RWPE1 (cell line): ENCODE measurements around the gene EOLA2.
"Not testable (repeated sequence)": the region's sequence is repeated elsewhere in the genome, so short reads cannot be mapped to it uniquely, and the experiment has no call there.

Experiments
- CTCF ChIA-PET: fragments of 350-600 bp; sonication (Branson Sonifier 250); formaldehyde crosslinking; extraction: SDS; loops from one replicate; lab custom pipeline; 2021; lab: Yijun Ruan, JAX
- POLR2A ChIA-PET: fragments of 400-600 bp; formaldehyde crosslinking; extraction: SDS; loops from one replicate; lab custom pipeline; 2020; ENCODE audit warnings: antibody characterized with exemption; ENCODE audit not compliant: low non-redundant PET; lab: Yijun Ruan, JAX
- DNase-seq: peaks from one replicate; pipeline ENCODE4 v3.0.0; 2012; ENCODE audit warnings: low spot score
- H3K27ac ChIP-seq: fragments of 450-650 bp; 2 replicates; pipeline ENCODE4 v1.5.1; 2017
- TF ChIP-seq, protein P1 (sequence below): fragments of 450-650 bp; conservative IDR thresholded peaks from 2 replicates; pipeline ENCODE4 v1.5.1; 2017; ENCODE audit warnings: low read depth, mild to moderate bottlenecking

Gene EOLA2

DNA sequence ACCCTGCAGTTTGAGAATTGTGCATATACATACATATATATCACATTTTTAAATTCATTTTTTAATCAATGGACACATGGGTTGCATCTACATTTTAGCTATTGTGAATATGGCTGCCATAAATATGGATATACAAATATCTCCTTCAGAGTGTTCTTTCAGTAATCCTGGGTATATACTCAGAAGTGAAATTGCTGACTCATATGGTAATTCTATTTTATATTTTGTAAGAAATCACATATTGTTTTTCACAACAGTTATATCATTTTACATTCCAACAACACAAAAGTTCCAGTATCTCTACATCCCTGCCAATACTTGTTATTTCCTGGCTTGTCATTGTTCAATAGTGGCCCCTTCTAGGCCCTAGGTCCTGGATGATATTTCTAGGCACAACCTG, 29.6 kb downstream of the EOLA2 start:
- TF ChIP-seq, protein P1, sequence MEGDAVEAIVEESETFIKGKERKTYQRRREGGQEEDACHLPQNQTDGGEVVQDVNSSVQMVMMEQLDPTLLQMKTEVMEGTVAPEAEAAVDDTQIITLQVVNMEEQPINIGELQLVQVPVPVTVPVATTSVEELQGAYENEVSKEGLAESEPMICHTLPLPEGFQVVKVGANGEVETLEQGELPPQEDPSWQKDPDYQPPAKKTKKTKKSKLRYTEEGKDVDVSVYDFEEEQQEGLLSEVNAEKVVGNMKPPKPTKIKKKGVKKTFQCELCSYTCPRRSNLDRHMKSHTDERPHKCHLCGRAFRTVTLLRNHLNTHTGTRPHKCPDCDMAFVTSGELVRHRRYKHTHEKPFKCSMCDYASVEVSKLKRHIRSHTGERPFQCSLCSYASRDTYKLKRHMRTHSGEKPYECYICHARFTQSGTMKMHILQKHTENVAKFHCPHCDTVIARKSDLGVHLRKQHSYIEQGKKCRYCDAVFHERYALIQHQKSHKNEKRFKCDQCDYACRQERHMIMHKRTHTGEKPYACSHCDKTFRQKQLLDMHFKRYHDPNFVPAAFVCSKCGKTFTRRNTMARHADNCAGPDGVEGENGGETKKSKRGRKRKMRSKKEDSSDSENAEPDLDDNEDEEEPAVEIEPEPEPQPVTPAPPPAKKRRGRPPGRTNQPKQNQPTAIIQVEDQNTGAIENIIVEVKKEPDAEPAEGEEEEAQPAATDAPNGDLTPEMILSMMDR, result no peak
- H3K27ac ChIP-seq, result no peak overlapping the region
- ChIA-PET CTCF (interaction anchor here (0.7 kb wide), 1 partner anchor 533 kb away, joined by 3 read pairs; no protein-coding TSS in a partner anchor), POLR2A (no interaction called here)
- DNase-seq, result no peak

DNA sequence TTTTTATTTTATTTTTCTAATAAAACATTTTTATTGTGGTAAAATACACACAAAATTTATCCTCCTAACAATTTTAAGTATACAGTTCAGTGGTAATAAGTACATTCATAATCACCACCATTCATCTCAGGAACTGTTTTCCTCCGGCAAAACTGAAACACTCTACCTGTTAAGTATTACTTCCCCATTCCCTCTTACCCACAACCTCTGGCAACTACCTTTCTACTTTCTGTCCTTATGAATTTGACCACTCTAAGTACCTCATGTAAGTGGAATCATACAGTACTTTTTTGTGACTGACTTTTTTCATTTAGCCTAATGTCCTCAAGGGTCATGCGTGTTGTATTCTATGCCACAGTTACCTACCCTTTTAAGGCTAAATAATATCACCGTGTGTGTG, 30.0 kb downstream of the EOLA2 start:
- no peak overlapping the region for H3K27ac ChIP-seq
- no peak for DNase-seq
- TF ChIP-seq, protein P1, result no peak
- ChIA-PET POLR2A (no interaction called here), CTCF (interaction anchor here (0.7 kb wide), 1 partner anchor 532 kb away, joined by 3 read pairs; no protein-coding TSS in a partner anchor)

DNA sequence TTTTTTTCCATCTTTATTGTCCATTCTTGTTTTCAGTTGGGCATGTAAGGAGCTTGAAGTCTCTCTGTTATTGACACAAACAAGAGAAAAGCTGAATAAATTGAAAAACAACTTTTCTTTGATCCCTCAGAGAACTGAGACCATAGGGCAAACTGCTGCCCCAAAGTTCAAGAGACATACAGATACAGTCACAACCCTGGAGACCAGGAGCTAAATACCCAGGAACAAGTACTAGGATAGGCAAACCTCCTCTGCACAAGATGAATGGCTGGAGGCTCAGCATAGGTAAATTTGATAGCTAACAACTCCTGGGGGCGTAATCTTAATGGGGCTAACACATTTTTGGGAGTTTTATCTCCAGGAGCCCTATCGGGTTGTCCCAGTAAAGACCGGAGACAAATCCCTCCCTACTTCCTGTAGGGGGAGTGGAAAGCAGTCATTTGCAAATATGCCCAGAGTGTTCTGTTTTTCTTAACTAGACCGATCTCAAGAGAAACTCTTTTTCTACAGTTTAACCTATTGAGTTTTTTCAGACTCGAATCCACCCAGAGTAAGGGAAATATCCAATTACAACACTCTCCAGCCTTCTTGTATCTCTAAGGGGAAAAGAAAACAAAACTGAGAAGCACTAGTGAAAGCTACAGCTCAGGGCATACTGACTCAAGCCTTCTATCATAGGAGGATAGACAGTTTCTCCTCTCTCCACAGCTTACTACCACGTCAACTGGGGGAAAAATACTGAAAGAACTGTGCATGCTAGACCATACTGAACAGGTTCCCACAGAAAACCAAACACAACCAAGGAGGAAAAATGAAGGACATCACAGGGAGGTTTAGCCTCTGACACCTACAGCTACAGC, 34.2 kb downstream of the EOLA2 start:
- TF ChIP-seq, protein P1, result no peak
- H3K27ac ChIP-seq, result no peak overlapping the region
- no peak for DNase-seq
- ChIA-PET CTCF (interaction anchor here (0.6 to 1.0 kb wide), 2 partner anchors 9 to 710 kb away, joined by 3 to 4 read pairs; no protein-coding TSS in a partner anchor), POLR2A (no interaction called here)

DNA sequence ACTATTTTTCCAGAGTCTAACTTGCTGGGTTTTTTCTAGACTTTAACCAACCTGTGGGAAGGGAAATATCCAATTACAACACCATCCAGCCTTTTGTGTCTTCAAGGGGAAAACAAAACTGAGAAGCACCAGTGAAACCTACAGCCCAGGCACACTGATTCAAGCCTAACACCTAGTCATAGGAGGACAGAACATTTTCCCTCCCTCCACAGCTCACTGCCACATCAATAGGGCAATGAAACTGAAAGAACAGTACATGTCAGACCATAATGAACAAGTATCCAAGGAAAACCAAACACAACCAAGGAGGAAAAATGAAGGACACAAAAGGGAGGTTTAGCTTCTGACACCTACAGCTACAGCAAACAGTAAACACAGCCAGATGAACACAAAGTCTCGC, 39.7 kb downstream of the EOLA2 start:
- no peak for DNase-seq
- POLR2A ChIA-PET, result no interaction called here
- CTCF ChIA-PET, result interaction anchor here (0.6 kb wide), 1 partner anchor 144 kb away, joined by 4 read pairs; no protein-coding TSS in a partner anchor

DNA sequence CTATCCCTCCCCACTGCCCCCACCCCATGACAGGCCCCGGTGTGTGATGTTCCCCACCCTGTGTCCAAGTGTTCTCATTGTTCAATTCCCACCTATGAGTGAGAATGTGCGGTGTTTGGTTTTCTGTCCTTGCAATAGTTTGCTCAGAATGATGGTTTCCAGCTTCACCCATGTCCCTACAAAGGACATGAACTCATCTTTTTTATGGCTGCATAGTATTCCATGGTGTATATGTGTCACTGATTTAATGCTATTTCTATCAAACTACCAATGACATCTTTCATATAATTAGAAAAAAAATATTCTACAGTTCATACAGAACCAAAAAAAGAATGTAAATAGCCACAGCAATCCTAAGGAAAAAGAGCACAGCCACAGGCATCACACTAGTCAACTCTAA, 47.5 kb downstream of the EOLA2 start:
- DNase-seq, POLR2A ChIA-PET, CTCF ChIA-PET, H3K27ac ChIP-seq: not testable (repeated sequence)

More for the DNA sequence above, 39.7 kb downstream of the EOLA2 start:
- H3K27ac ChIP-seq, result no peak overlapping the region
- TF ChIP-seq, protein P1, result no peak
